LNCAP (cell line): Measurements from ENCODE around the gene CMYA5.

ENCODE experiments used
- CTCF ChIP-seq: fragments of 450-650 bp; IDR thresholded peaks from 2 replicates; pipeline ENCODE4 v1.5.1; 2017; ENCODE audit warnings: mild to moderate bottlenecking

The CMYA5 gene

DNA sequence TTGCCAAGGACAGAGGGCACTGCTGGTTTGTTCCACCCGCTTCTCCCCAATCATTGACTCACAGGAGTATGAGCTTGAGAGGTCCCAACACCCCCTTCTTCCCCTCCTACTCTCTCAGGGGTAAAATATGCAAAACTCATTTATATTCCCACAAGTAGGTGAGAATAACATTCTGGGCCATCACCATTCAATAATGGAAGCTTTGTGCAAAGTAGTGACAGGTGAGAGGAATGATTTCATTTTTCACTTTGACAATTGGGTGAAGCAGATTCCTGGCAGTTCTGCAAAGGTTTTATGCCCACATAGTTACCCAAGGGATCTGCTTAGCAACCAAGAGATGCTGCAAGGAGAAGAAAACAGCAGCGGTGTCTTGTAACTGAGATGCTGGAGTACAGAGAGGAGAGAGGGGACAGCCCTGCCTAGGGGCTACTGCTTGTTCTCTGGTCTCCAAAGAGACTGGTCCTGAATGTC lies 137.6 kb downstream of the CMYA5 start:
- TF ChIP-seq CTCF: no peak

GRCh38 chr5:79829260-79829659 lies 139.6 kb downstream of the CMYA5 start:
- peak; percentile 28; the same call in 1 of the 2 replicates for TF ChIP-seq CTCF

- no peak for TF ChIP-seq CTCF
These were observed 142.0 kb downstream of the CMYA5 start for GRCh38 chr5:79831381-79832309.

DNA sequence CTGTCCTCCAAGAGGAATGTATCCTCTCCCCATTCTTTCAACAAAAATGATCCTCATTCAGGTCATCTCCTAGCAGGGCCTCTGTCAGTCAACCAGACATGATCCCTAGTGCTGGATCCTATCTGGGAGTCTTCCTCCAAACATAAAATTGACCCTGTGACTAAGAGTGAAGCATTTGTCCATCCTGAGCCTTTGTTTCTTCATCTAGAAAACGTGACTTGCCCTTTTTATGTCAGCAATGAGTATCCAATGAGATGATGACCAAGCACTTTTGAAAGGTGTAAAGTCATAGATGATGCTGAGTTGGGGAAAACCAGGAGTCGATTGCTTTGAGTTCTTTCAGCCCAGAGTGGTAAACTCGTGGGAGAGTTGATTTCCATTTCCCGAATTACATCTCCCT lies 143.3 kb downstream of the CMYA5 start:
- TF ChIP-seq CTCF: no peak

GRCh38 chr5:79834098-79834753 lies 144.6 kb downstream of the CMYA5 start:
- TF ChIP-seq CTCF: no peak

DNA sequence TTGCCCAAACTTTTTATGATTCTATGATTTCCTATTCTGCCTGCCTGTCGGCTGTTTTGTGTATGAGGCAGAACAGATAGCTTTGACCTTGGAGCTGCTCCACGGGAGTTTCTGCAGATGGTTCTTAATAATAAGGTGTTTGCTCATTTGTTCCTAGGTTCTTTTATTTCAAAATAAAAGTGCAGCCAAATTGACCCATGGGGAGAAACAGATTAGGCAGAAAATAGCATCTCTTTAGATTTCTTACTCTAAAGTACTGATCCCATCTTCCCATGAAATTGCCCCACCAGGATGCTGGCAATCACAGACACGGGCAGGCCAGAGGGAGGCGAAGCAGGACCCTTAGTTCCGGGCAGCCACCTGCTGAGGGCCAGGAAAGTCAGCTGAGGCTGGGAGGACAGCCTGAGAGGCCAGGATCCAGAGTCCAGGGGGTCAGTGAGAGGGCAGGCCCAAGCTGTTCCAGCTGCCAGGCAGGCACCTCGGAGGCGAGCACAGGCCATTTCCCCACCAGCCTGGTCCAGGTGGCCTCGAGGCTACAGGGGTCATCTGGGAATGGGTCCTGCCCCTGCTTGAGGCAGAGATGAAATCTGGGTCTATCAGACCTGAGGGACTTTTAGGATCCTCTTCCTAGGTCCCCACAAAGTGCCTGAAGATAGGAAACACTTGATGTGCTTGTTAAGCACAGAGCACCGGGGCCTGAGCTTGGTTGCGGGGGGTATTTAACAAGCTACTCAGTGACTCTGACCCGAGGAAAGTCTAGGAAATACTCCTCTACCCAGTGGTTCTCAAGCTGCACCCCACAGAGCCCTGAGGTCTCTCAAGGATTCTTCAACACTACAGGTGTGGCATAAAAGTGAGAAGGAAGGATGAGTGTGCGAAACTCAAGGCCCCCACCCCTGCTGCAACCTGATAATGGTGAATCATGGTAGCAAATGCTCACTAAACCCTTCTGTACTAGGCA lies 145.4 kb downstream of the CMYA5 start:
- TF ChIP-seq CTCF: no peak
